H9 (cell line): ENCODE measurements around the gene CEP126. TPM values are rescaled to one million over a fixed set of nuclear protein-coding genes. Genes with fewer than 3 reads are reported as not detected.

Source experiments
- DNase-seq: peaks from one replicate; pipeline ENCODE4 v3.0.0-alpha.2; 2017
- H2AFZ ChIP-seq: one replicate; pipeline ENCODE4 v1.6.1; 2013; ENCODE audit warnings: mild to moderate bottlenecking, low read length, control low read depth, moderate library complexity
- H2AK5ac ChIP-seq: 2 replicates; pipeline ENCODE4 v1.6.1; 2013; ENCODE audit warnings: low read length, control low read depth, mixed read lengths; ENCODE audit not compliant: insufficient read length
- H2BK120ac ChIP-seq: one replicate; pipeline ENCODE4 v1.6.1; 2013; ENCODE audit warnings: low read depth, mild to moderate bottlenecking, low read length, control low read depth, inconsistent platforms; ENCODE audit not compliant: poor library complexity, severe bottlenecking
- H2BK12ac ChIP-seq: 2 replicates; pipeline ENCODE4 v1.6.1; 2013; ENCODE audit warnings: low read length, control low read depth, mixed read lengths, low read depth; ENCODE audit not compliant: insufficient read length
- H2BK15ac ChIP-seq: 2 replicates; pipeline ENCODE4 v1.6.1; 2013; ENCODE audit warnings: low read depth, low read length, control low read depth
- H2BK20ac ChIP-seq: one replicate; pipeline ENCODE4 v1.6.1; 2013; ENCODE audit warnings: low read depth, mild to moderate bottlenecking, low read length, control low read depth, inconsistent platforms; ENCODE audit not compliant: poor library complexity, severe bottlenecking
- H2BK5ac ChIP-seq: 2 replicates; pipeline ENCODE4 v1.6.1; 2013; ENCODE audit warnings: low read length, control low read depth, mixed read lengths; ENCODE audit not compliant: insufficient read length
- H3K14ac ChIP-seq: 2 replicates; pipeline ENCODE4 v1.6.1; 2013; ENCODE audit warnings: low read length, control low read depth; ENCODE audit not compliant: insufficient read depth
- H3K18ac ChIP-seq: 2 replicates; pipeline ENCODE4 v1.6.1; 2013; ENCODE audit warnings: low read depth, mild to moderate bottlenecking, mixed read lengths, low read length, control low read depth; ENCODE audit not compliant: insufficient read length
- H3K23ac ChIP-seq: 2 replicates; pipeline ENCODE4 v1.6.1; 2013; ENCODE audit warnings: low read length, control low read depth, mixed read lengths, low read depth; ENCODE audit not compliant: insufficient read length
- H3K23me2 ChIP-seq: 2 replicates; pipeline ENCODE4 v1.6.1; 2013; ENCODE audit warnings: low read depth, mild to moderate bottlenecking, mixed read lengths, low read length, control low read depth; ENCODE audit not compliant: insufficient read length, poor library complexity, severe bottlenecking
- H3K27ac ChIP-seq: 2 replicates; pipeline ENCODE4 v1.5.1; 2013; ENCODE audit warnings: low read length, control low read depth, mixed read lengths, low read depth; ENCODE audit not compliant: insufficient read length
- H3K27me3 ChIP-seq: 2 replicates; pipeline ENCODE4 v1.6.1; 2013; ENCODE audit warnings: low read length, control low read depth, inconsistent platforms; ENCODE audit not compliant: insufficient read depth
- H3K4ac ChIP-seq: 2 replicates; pipeline ENCODE4 v1.6.1; 2013; ENCODE audit warnings: low read depth, mild to moderate bottlenecking, control low read depth, inconsistent platforms, low read length, moderate library complexity
- H3K4me1 ChIP-seq: 2 replicates; pipeline ENCODE4 v1.6.1; 2013; ENCODE audit warnings: low read length, control low read depth, inconsistent platforms; ENCODE audit not compliant: insufficient read depth
- H3K4me2 ChIP-seq: 2 replicates; pipeline ENCODE4 v1.6.1; 2013; ENCODE audit warnings: low read length, control low read depth, mixed read lengths; ENCODE audit not compliant: insufficient read length, insufficient read depth
- H3K56ac ChIP-seq: 2 replicates; pipeline ENCODE4 v1.6.1; 2013; ENCODE audit warnings: low read depth, mild to moderate bottlenecking, mixed read lengths, low read length, control low read depth; ENCODE audit not compliant: insufficient read length
- H3K79me1 ChIP-seq: 2 replicates; pipeline ENCODE4 v1.6.1; 2013; ENCODE audit warnings: low read depth, mild to moderate bottlenecking, moderate library complexity, low read length, control low read depth, inconsistent platforms; ENCODE audit not compliant: insufficient read depth, poor library complexity, severe bottlenecking
- H3K79me2 ChIP-seq: 2 replicates; pipeline ENCODE4 v1.6.1; 2013; ENCODE audit warnings: low read length, control low read depth, inconsistent platforms; ENCODE audit not compliant: insufficient read depth
- H3K9ac ChIP-seq: 2 replicates; pipeline ENCODE4 v1.6.1; 2013; ENCODE audit warnings: low read length, control low read depth, mixed read lengths; ENCODE audit not compliant: insufficient read length; ENCODE audit errors: extremely low read depth
- H3K9me3 ChIP-seq: one replicate; pipeline ENCODE4 v1.6.1; 2013; ENCODE audit warnings: low read depth, low read length, inconsistent platforms; ENCODE audit not compliant: control insufficient read depth
- H3T11ph ChIP-seq: one replicate; pipeline ENCODE4 v1.6.1; 2013; ENCODE audit warnings: mild to moderate bottlenecking, low read length, control low read depth, inconsistent platforms
- H4K20me1 ChIP-seq: one replicate; pipeline ENCODE4 v1.6.1; 2013; ENCODE audit not compliant: control insufficient read depth, insufficient read length, insufficient read depth
- H4K5ac ChIP-seq: 2 replicates; pipeline ENCODE4 v1.6.1; 2013; ENCODE audit warnings: low read depth, mild to moderate bottlenecking, mixed read lengths, low read length, control low read depth; ENCODE audit not compliant: insufficient read length
- H4K8ac ChIP-seq: replicated peaks from 2 replicates; pipeline ENCODE4 v1.6.1; 2013; ENCODE audit warnings: low read length, control low read depth, mixed read lengths, low read depth; ENCODE audit not compliant: insufficient read length
- H4K91ac ChIP-seq: 2 replicates; pipeline ENCODE4 v1.6.1; 2013; ENCODE audit warnings: low read depth, mild to moderate bottlenecking, moderate library complexity, mixed read lengths, low read length, control low read depth; ENCODE audit not compliant: insufficient read length
- H3K27ac Mint-ChIP-seq, 3 experiments: 2 replicates in 2 of 3; 3 replicates in 1 of 3; pipeline ENCODE4 v1.8.0; 2020 to 2021; ENCODE audit warnings: mixed read lengths in 3 of 3, mild to moderate bottlenecking in 1 of 3, moderate library complexity in 1 of 3
- H3K27me3 Mint-ChIP-seq: 2 replicates; pipeline ENCODE4 v1.8.0; 2021; ENCODE audit warnings: low read depth, mild to moderate bottlenecking, moderate library complexity, mixed read lengths
- H3K36me3 Mint-ChIP-seq, 3 experiments: 2 replicates in 2 of 3; 3 replicates in 1 of 3; pipeline ENCODE4 v1.8.0; 2020 to 2021; ENCODE audit warnings: low read depth in 3 of 3, mixed read lengths in 3 of 3; ENCODE audit not compliant: insufficient read depth in 1 of 3
- H3K4me1 Mint-ChIP-seq, 2 experiments: 2 replicates each; pipeline ENCODE4 v1.8.0; 2020; ENCODE audit warnings: mixed read lengths in 2 of 2
- H3K4me3 Mint-ChIP-seq, 2 experiments: 2 replicates in 1 of 2; 3 replicates in 1 of 2; pipeline ENCODE4 v1.8.0; 2020 to 2021; ENCODE audit warnings: mild to moderate bottlenecking in 2 of 2, mixed read lengths in 2 of 2, moderate library complexity in 1 of 2
- H3K9me3 Mint-ChIP-seq, 2 experiments: 2 replicates in 1 of 2; 3 replicates in 1 of 2; pipeline ENCODE4 v1.8.0; 2020; ENCODE audit warnings: mild to moderate bottlenecking in 2 of 2, mixed read lengths in 2 of 2, moderate library complexity in 1 of 2
- CTCF ChIP-seq: fragments of 200-600 bp; sonication (generic); conservative IDR thresholded peaks from 3 replicates; pipeline ENCODE4 v1.8.0; 2021; ENCODE audit warnings: antibody characterized with exemption, mild to moderate bottlenecking
- total RNA-seq: library from RNA; stranded (reverse); gene quantifications from 2 replicates; pipeline ENCODE4 v1.2.1, GENCODE V29; 2021

CEP126 gene
- total RNA-seq, 1 experiment from 2014 or later: 1.2 TPM

GRCh38 chr11:101917226-101917625 is 2.4 kb downstream of the CEP126 start:
- Histone ChIP-seq H3K18ac (no peak overlapping the region), H3K27ac (no peak overlapping the region), H4K5ac (no peak overlapping the region), H2BK12ac (no peak overlapping the region), H2BK20ac (no peak overlapping the region), H3K27me3 (no peaks in the 10 kb centered on the region), H3K9ac (no peak overlapping the region), H4K91ac (no peak overlapping the region), H2BK5ac (no peak overlapping the region), H2AFZ (no peak overlapping the region), H4K8ac (no peak overlapping the region), H2BK120ac (no peak overlapping the region), H4K20me1 (no peaks in the 10 kb centered on the region), H3K9me3 (no peaks in the 10 kb centered on the region), H2AK5ac (no peak overlapping the region), H3K56ac (no peak overlapping the region), H3K14ac (no peak overlapping the region), H3K4me2 (no peak overlapping the region), H3K79me1 (no peaks in the 10 kb centered on the region), H3K23me2 (peaks cover 5% of the 10 kb centered on the region), H3K4ac (no peak overlapping the region), H2BK15ac (no peak overlapping the region), H3T11ph (no peak overlapping the region), H3K79me2 (no peaks in the 10 kb centered on the region), H3K4me1 (peaks cover 3% of the 10 kb centered on the region; the same call in 1 of the 2 replicates), H3K23ac (no peak overlapping the region)
- Mint-ChIP-seq H3K9me3 (no peaks in the 10 kb centered on the region), H3K4me1 (peaks cover 17 to 26% of the 10 kb centered on the region in 2 experiments), H3K27ac (no peak overlapping the region), H3K27me3 (no peaks in the 10 kb centered on the region), H3K36me3 (no peaks in the 10 kb centered on the region), H3K4me3 (no peak overlapping the region)
- no peak for TF ChIP-seq CTCF
- DNase-seq: no peak
